CD4-positive, alpha-beta T cell treated with Interleukin-21 for 1 hour (primary cell): Measurements from ENCODE around the gene PHIP.
A peak's percentile ranks its signal among the peaks of the same experiment; 100 is the strongest.

ENCODE experiments used
- DNase-seq: peaks from one replicate; pipeline ENCODE4 v3.0.0-alpha.2; 2020

Gene PHIP

GRCh38 chr6:79070206-79070825 lies 7.7 kb downstream of the PHIP start:
- DNase-seq = no peak

GRCh38 chr6:79066828-79067227 lies 11.2 kb downstream of the PHIP start:
- no peak for DNase-seq

GRCh38 chr6:79066330-79066729 lies 11.7 kb downstream of the PHIP start:
- no peak for DNase-seq

GRCh38 chr6:79065232-79065631 lies 12.8 kb downstream of the PHIP start:
- no peak for DNase-seq

GRCh38 chr6:79064635-79065034 lies 13.4 kb downstream of the PHIP start:
- DNase-seq = no peak

- DNase-seq = no peak
Observed at GRCh38 chr6:79062708-79063107, 15.3 kb downstream of the PHIP start.

GRCh38 chr6:79057746-79058145 lies 20.3 kb downstream of the PHIP start:
- DNase-seq = no peak

- no peak for DNase-seq
Observed at GRCh38 chr6:79056226-79056625, 21.8 kb downstream of the PHIP start.

- peak; percentile 15 for DNase-seq
Observed at GRCh38 chr6:79048611-79049010, 29.4 kb downstream of the PHIP start.

- DNase-seq = no peak
Observed at GRCh38 chr6:79047072-79047471, 31.0 kb downstream of the PHIP start.

- no peak for DNase-seq
Observed at GRCh38 chr6:79045966-79046365, 32.1 kb downstream of the PHIP start.

- no peak for DNase-seq
Observed at GRCh38 chr6:79042799-79043126, 35.3 kb downstream of the PHIP start.

GRCh38 chr6:79042088-79042798 lies 35.8 kb downstream of the PHIP start:
- DNase-seq = peak; percentile 8

GRCh38 chr6:79040083-79040482 lies 38.0 kb downstream of the PHIP start:
- DNase-seq = no peak

GRCh38 chr6:79038061-79038460 lies 40.0 kb downstream of the PHIP start:
- DNase-seq = no peak

- DNase-seq = no peak
Observed at GRCh38 chr6:79034865-79035264, 43.2 kb downstream of the PHIP start.

- no peak for DNase-seq
Observed at GRCh38 chr6:79033279-79033678, 44.8 kb downstream of the PHIP start.

- no peak for DNase-seq
Observed at GRCh38 chr6:79031821-79032590, 46.0 kb downstream of the PHIP start.

GRCh38 chr6:79030511-79030910 lies 47.5 kb downstream of the PHIP start:
- no peak for DNase-seq

GRCh38 chr6:79030023-79030422 lies 48.0 kb downstream of the PHIP start:
- DNase-seq = no peak

- no peak for DNase-seq
Observed at GRCh38 chr6:79028641-79029314, 49.3 kb downstream of the PHIP start.

GRCh38 chr6:79011940-79012339 lies 66.1 kb downstream of the PHIP start:
- no peak for DNase-seq

GRCh38 chr6:79010422-79010821 lies 67.6 kb downstream of the PHIP start:
- no peak for DNase-seq

- DNase-seq = no peak
Observed at GRCh38 chr6:79009819-79010218, 68.2 kb downstream of the PHIP start.
